ENCODE data around the gene HK1. TPM values are rescaled to one million over a fixed set of nuclear protein-coding genes. Genes with fewer than 3 reads are reported as not detected.

The HK1 gene
- total RNA-seq, 2 donors from 2014 or later = 73.3 to 83.3 TPM

DNA sequence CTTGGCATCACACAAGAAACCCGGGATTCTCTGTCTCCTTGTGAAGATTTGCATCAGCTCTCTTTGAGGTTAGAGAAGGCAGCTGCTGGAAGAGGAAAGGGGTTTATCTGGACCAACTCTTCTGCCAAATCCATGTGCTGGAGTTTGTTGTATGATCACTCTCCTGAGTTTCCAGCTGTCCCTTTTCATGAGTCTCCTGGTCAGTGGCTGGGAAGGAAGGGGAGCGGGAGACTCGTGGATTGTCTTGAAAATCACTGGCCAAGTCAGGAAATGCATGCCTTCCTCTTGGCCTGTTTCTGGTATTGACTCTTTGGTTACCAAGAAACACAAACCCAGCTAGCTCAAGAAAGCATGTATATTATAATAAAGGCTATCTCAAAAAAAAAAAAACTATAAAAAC lies 99.6 kb downstream of the HK1 start:
- Histone ChIP-seq H3K4me3 (no peak overlapping the region), H3K36me3 (peaks cover 11% of the 10 kb centered on the region), H3K27ac (no peak overlapping the region), H3K27me3 (no peaks in the 10 kb centered on the region), H3K9me3 (no peaks in the 10 kb centered on the region), H3K4me1 (no peaks in the 10 kb centered on the region), H3K9ac (ENCODE audit: low read depth in 2 of 2, low read length in 2 of 2) (no peak overlapping the region)
- DNase-seq = no peak
- TF ChIP-seq, protein P1, sequence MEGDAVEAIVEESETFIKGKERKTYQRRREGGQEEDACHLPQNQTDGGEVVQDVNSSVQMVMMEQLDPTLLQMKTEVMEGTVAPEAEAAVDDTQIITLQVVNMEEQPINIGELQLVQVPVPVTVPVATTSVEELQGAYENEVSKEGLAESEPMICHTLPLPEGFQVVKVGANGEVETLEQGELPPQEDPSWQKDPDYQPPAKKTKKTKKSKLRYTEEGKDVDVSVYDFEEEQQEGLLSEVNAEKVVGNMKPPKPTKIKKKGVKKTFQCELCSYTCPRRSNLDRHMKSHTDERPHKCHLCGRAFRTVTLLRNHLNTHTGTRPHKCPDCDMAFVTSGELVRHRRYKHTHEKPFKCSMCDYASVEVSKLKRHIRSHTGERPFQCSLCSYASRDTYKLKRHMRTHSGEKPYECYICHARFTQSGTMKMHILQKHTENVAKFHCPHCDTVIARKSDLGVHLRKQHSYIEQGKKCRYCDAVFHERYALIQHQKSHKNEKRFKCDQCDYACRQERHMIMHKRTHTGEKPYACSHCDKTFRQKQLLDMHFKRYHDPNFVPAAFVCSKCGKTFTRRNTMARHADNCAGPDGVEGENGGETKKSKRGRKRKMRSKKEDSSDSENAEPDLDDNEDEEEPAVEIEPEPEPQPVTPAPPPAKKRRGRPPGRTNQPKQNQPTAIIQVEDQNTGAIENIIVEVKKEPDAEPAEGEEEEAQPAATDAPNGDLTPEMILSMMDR (IDR thresholded peaks at IDR 0.05) = no peak
- intact Hi-C loops (cut with DNase I) = no loop called here

DNA sequence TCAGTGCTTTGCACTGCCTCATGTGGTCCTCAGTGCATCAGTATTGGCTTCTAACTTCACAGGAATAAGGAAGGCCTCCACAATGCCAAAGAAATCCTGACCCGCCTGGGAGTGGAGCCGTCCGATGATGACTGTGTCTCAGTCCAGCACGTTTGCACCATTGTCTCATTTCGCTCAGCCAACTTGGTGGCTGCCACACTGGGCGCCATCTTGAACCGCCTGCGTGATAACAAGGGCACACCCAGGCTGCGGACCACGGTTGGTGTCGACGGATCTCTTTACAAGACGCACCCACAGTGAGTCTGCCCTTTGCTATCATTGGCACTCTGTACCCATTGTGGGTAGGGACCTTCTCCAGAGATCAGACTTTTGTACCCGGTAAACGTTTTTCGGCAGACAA lies 101.5 kb downstream of the HK1 start:
- no peaks in the 10 kb centered on the region for H3K4me1 ChIP-seq
- no peaks in the 10 kb centered on the region for H3K9me3 ChIP-seq
- H3K9ac ChIP-seq (ENCODE audit: low read depth in 2 of 2, low read length in 2 of 2) = no peak overlapping the region
- no peak overlapping the region for H3K27ac ChIP-seq
- H3K4me3 ChIP-seq = no peak overlapping the region
- intact Hi-C loops (cut with DNase I) = loop anchor here (10.0 kb wide), 1 partner anchor 65 kb away; no protein-coding TSS in a partner anchor
- H3K27me3 ChIP-seq = no peaks in the 10 kb centered on the region
- TF ChIP-seq, protein P1 (IDR thresholded peaks at IDR 0.05) = no peak
- no peak for DNase-seq
- peaks cover 10% of the 10 kb centered on the region for H3K36me3 ChIP-seq

DNA sequence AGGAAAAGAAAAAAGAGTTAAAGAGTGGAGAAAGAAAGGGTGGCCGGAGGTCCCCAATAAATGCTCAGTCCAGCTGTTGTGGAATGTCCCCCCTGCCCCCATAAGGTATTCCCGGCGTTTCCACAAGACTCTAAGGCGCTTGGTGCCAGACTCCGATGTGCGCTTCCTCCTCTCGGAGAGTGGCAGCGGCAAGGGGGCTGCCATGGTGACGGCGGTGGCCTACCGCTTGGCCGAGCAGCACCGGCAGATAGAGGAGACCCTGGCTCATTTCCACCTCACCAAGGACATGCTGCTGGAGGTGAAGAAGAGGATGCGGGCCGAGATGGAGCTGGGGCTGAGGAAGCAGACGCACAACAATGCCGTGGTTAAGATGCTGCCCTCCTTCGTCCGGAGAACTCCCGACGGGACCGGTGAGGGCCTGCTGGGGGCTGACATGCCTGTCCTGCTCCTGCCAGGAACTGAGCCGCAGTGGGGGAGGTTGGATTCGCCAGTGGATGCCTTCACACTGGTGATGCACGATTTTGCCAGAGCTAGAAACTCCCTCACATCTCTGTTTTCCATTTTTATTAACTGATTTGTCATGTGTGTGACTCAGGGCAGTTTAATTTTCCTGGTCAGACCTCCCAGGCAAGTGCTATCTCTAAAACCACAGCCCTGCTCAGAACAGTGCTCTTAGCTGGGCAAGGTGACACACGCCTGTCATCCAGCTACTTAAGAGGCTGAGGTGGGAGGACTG lies 104.3 kb downstream of the HK1 start:
- Histone ChIP-seq H3K27ac (no peak overlapping the region), H3K4me1 (no peaks in the 10 kb centered on the region), H3K4me3 (no peak overlapping the region), H3K36me3 (peaks cover 6% of the 10 kb centered on the region), H3K9me3 (no peaks in the 10 kb centered on the region), H3K9ac (ENCODE audit: low read depth in 2 of 2, low read length in 2 of 2) (no peak overlapping the region), H3K27me3 (no peaks in the 10 kb centered on the region)
- TF ChIP-seq, protein P1 (IDR thresholded peaks at IDR 0.05) = no peak
- intact Hi-C loops (cut with DNase I) = loop anchor here (10.0 kb wide), 1 partner anchor 68 kb away; no protein-coding TSS in a partner anchor
- DNase-seq = no peak

DNA sequence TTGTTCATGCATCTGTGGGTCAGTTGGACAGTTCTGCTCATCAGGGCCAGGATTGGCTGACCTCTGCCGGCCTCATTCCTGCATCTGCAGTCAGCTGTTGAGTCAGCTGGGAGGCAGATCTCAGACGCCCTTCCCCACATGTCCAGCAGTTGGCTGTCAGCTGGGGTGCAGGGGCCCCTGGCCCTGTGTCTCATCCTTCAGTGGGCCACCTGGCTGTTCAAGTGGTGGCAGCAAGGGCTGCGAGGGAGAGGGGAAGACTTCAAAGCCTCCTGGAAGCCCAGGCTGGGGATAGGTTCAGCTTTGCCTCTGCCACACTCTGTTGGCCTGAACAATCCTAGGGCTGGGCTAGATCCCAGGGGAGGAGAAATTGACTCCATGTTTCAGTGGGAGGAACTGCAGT lies 105.3 kb downstream of the HK1 start:
- no peak overlapping the region for H3K4me3 ChIP-seq
- no peaks in the 10 kb centered on the region for H3K9me3 ChIP-seq
- H3K9ac ChIP-seq (ENCODE audit: low read depth in 2 of 2, low read length in 2 of 2) = no peak overlapping the region
- DNase-seq = no peak
- no peaks in the 10 kb centered on the region for H3K4me1 ChIP-seq
- TF ChIP-seq, protein P1 (IDR thresholded peaks at IDR 0.05) = no peak
- peaks cover 6% of the 10 kb centered on the region for H3K36me3 ChIP-seq
- no peaks in the 10 kb centered on the region for H3K27me3 ChIP-seq
- intact Hi-C loops (cut with DNase I) = loop anchor here (10.0 kb wide), 1 partner anchor 69 kb away; no protein-coding TSS in a partner anchor
- H3K27ac ChIP-seq = no peak overlapping the region

DNA sequence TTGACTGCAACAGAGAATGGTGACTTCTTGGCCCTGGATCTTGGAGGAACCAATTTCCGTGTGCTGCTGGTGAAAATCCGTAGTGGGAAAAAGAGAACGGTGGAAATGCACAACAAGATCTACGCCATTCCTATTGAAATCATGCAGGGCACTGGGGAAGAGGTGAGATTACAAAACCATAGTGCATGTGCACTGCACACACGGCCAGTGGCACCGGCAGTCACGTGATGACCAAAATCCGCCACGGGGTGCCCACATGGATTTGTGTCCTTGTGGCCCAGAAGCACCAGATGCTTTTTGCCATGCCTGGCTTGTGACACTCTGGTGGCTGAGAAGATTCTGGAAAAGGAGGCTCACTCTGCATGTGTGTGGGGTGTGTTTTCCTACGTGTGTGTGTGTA lies 106.0 kb downstream of the HK1 start:
- no peak overlapping the region for H3K4me3 ChIP-seq
- H3K9me3 ChIP-seq = no peaks in the 10 kb centered on the region
- no peak overlapping the region for H3K27ac ChIP-seq
- no peak overlapping the region for H3K9ac ChIP-seq (ENCODE audit: low read depth in 2 of 2, low read length in 2 of 2)
- H3K36me3 ChIP-seq = peaks cover 6% of the 10 kb centered on the region
- no peak for DNase-seq
- no peaks in the 10 kb centered on the region for H3K27me3 ChIP-seq
- TF ChIP-seq, protein P1 (IDR thresholded peaks at IDR 0.05) = no peak
- no peaks in the 10 kb centered on the region for H3K4me1 ChIP-seq
- intact Hi-C loops (cut with DNase I) = loop anchor here (10.0 kb wide), 1 partner anchor 70 kb away; no protein-coding TSS in a partner anchor
